ENCODE results near the gene TBC1D8B.

The TBC1D8B gene

DNA sequence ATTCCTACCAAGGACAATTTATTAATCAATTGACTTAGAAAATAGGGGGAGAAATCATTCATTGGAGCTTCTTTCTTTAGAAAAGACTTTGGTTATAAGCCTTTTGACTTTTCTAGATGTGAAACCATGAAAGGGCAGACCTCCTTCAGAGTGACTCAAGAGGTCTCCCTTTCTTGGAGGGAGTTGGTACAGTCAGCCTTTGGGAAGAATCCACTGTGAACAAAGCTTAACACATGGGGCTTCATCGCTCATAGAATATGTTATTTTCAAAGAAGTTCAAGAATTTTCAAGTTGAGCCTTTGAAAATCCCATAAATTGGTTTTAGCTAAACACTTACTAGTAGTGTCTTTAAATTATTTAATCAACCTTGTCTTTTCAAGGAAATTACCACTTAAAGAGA is 72.7 kb downstream of the TBC1D8B start:
- no peak overlapping the region for H3K4me3 ChIP-seq (replicated peaks; ENCODE audit: low read depth, low read length)
- no peak for DNase-seq (ENCODE audit: low read depth)
- TF ChIP-seq, protein P1, sequence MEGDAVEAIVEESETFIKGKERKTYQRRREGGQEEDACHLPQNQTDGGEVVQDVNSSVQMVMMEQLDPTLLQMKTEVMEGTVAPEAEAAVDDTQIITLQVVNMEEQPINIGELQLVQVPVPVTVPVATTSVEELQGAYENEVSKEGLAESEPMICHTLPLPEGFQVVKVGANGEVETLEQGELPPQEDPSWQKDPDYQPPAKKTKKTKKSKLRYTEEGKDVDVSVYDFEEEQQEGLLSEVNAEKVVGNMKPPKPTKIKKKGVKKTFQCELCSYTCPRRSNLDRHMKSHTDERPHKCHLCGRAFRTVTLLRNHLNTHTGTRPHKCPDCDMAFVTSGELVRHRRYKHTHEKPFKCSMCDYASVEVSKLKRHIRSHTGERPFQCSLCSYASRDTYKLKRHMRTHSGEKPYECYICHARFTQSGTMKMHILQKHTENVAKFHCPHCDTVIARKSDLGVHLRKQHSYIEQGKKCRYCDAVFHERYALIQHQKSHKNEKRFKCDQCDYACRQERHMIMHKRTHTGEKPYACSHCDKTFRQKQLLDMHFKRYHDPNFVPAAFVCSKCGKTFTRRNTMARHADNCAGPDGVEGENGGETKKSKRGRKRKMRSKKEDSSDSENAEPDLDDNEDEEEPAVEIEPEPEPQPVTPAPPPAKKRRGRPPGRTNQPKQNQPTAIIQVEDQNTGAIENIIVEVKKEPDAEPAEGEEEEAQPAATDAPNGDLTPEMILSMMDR (IDR thresholded peaks at IDR 0.05; ENCODE audit: low read length, missing control alignments), result no peak

DNA sequence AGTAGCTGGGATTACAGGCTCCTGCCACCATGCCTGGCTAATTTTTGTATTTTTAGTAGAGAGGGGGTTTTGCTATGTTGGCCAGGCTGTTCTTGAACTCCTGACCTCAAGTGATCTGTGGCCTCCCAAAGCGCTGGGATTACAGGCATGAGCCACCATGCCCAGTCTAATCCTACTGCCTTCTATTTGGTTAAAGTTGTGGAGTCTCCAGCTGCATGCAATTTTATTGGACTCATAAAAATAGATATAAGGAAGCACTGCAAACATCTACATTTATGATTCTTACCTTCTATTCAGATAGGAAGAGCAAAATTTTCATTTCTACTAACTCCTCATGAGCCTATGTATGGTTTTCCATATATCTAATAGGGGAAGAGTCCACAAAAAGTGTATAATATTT is 87.0 kb downstream of the TBC1D8B start:
- no peak overlapping the region for H3K4me3 ChIP-seq (replicated peaks; ENCODE audit: low read depth, low read length)
- TF ChIP-seq, protein P1 (IDR thresholded peaks at IDR 0.05; ENCODE audit: low read length, missing control alignments), result no peak
- DNase-seq (ENCODE audit: low read depth), result no peak

DNA sequence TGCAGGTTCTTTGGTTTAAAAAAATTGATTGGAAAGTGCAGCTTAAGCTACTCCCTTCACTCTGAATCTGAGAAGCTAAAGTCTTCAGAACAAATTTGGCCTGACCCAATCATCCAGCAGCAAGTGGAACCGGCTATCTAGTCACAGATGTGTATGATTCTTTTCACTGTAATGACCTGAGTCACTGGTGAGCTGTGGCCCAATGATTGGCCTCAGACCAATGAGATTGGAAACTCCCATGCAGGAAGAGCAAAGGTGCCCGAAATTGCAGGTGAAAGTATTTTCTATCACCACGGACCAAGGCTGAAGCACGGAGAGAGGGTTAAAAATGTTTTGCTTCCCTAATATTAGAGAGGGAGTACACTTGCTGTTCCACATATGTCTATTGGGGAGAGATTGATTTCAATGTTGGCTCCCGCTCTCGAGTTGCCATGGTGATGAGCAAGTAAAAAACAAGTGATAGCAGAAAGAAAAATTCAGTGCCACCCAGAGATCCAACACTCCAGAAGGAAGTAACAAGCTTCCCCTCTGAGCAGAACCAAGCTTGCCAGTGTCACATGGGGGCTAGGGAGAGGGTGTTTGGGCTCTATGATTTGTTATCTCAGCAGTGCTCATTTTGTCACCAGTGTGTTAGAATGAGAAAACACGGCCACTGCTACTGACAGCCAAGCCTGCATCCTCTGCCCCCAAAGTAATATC is 89.4 kb downstream of the TBC1D8B start:
- no peak for DNase-seq (ENCODE audit: low read depth)
- TF ChIP-seq, protein P1 (IDR thresholded peaks at IDR 0.05; ENCODE audit: low read length, missing control alignments), result no peak
- H3K4me3 ChIP-seq (replicated peaks; ENCODE audit: low read depth, low read length), result no peak overlapping the region

DNA sequence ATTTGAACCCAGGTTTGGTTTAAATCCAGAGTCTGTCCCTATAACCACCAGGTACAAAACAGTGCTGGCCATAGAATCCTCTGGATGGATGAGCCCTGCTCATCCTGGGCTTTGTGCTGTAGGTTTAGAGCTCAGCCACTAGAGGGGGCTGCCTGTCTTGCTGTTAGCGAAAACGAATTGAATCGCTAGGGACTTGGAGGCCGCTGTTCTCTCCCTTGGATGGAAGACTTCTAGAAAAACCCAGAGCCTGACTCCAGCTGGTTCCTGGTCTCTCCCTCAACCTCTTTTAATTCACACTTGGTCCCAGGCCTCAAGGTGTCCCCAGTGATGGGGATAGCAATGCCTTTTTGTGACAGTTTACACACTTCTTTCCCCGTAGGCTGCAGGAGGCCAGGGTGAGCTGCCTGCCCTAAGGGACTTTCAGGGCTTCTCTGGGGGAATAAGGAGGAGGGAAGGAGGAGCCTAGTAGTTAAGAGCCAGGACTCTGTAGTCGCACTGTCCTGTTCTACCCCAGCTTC is 92.0 kb downstream of the TBC1D8B start:
- DNase-seq (ENCODE audit: low read depth), result peak; percentile 80
- TF ChIP-seq, protein P1 (IDR thresholded peaks at IDR 0.05; ENCODE audit: low read length, missing control alignments), result peak; percentile 77
- H3K4me3 ChIP-seq (replicated peaks; ENCODE audit: low read depth, low read length), result no peak overlapping the region

DNA sequence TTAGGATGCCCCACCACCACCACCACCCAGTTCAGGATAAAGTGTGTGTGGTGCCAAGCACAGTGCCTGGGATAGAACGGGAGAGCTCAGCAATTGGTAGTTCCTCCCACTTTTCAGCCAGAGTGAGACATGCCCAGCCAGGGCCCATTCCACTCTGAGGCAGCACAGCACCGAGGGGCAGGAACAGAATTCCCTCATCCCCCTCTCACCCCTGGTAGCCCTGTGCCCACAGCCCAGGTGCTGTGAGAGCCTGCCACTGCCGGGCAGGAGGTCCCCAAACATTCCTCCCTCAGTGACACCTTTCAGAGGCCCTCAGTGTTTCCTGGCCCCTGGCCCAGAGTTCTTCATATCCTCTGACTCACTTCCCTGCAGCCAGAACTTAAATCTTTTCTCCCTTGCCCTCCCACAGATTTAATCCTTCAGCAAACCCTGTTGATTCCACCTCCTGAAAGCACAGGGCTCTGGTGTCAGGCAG is 92.5 kb downstream of the TBC1D8B start:
- DNase-seq (ENCODE audit: low read depth), result peak; percentile 74
- TF ChIP-seq, protein P1 (IDR thresholded peaks at IDR 0.05; ENCODE audit: low read length, missing control alignments), result no peak
- H3K4me3 ChIP-seq (replicated peaks; ENCODE audit: low read depth, low read length), result no peak overlapping the region

DNA sequence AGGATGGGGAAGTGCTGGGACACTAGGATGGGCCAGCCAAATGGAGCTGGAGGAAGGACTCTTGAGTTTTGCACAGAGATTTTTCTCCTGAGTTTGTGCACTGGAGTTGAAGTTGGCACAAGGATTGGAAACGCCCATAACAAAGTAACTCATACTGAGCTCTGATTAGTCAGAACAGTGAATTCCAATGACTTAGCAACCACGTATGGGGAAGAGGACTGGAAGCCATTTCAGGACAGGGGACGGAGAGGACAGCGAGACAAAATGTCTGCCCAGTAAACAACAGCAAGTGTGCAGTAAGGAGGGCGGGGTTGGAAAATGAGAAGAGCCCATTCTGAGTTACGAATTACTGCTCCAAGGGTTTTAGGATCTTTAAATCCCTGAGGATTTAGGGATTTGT is 94.8 kb downstream of the TBC1D8B start:
- DNase-seq (ENCODE audit: low read depth), result peak; percentile 47
- TF ChIP-seq, protein P1 (IDR thresholded peaks at IDR 0.05; ENCODE audit: low read length, missing control alignments), result no peak

DNA sequence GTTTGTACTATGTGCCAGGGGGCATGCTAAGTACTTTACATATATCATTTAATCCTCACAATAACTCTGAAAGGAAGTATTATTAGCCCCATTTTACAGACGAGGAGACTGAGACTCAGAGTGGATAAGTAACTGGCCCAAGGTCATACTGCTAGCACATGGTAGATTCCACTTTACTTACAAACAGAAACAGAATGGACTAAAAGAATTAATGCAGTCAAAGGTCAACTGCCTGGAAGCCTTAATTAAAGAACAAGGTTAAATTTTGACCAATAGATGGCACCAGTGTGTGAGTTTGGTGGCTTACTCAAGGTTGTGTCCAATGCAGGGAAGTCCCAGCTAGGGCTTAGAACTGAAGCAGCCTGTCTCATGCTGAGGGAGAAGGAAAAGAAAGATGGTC is 96.0 kb downstream of the TBC1D8B start:
- TF ChIP-seq, protein P1 (IDR thresholded peaks at IDR 0.05; ENCODE audit: low read length, missing control alignments), result peak; percentile 40
- peak; percentile 73 for DNase-seq (ENCODE audit: low read depth)
- no peak overlapping the region for H3K4me3 ChIP-seq (replicated peaks; ENCODE audit: low read depth, low read length)

More for the DNA sequence above, 94.8 kb downstream of the TBC1D8B start:
- no peak overlapping the region for H3K4me3 ChIP-seq (replicated peaks; ENCODE audit: low read depth, low read length)

All from fibroblast of pulmonary artery (primary cell).